ENCODE results near the gene CNOT2.

GRCh38 chr12:70242695-70243509 is at the start of gene CNOT2:
- TF ChIP-seq, protein P1, sequence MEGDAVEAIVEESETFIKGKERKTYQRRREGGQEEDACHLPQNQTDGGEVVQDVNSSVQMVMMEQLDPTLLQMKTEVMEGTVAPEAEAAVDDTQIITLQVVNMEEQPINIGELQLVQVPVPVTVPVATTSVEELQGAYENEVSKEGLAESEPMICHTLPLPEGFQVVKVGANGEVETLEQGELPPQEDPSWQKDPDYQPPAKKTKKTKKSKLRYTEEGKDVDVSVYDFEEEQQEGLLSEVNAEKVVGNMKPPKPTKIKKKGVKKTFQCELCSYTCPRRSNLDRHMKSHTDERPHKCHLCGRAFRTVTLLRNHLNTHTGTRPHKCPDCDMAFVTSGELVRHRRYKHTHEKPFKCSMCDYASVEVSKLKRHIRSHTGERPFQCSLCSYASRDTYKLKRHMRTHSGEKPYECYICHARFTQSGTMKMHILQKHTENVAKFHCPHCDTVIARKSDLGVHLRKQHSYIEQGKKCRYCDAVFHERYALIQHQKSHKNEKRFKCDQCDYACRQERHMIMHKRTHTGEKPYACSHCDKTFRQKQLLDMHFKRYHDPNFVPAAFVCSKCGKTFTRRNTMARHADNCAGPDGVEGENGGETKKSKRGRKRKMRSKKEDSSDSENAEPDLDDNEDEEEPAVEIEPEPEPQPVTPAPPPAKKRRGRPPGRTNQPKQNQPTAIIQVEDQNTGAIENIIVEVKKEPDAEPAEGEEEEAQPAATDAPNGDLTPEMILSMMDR (IDR thresholded peaks at IDR 0.05), result no peak
- TF ChIP-seq POLR2A (IDR thresholded peaks at IDR 0.05) (peak; percentile 54), POLR2AphosphoS5 (IDR thresholded peaks at IDR 0.05) (peak; percentile 54)
